HCT116 (cell line): ENCODE measurements around the gene ZGPAT. TPM values are rescaled to one million over a fixed set of nuclear protein-coding genes. Genes with fewer than 3 reads are reported as not detected.

ENCODE experiments used
- ATAC-seq: fragments of 200-7000 bp; cut with Tn5 transposase; 2 replicates; pipeline ENCODE4 v1.9.1; 2020; ENCODE audit warnings: mild to moderate bottlenecking, moderate library complexity
- BruUV-seq: library from RNA; stranded (reverse); fragments of 400-500 nt; replicated peaks from 2 replicates; lab custom pipeline; 2021; lab: Mats Ljungman, UMichigan
- CTCF ChIA-PET: fragments of 300-600 bp; sonication (Branson Sonifier 250); formaldehyde crosslinking; loops from one replicate; lab custom pipeline; 2021; ENCODE audit warnings: antibody characterized with exemption; lab: Charles Lee
- POLR2A ChIA-PET: fragments of 300-600, 350-600 bp; sonication (Branson Sonifier 250); formaldehyde crosslinking; loops from one replicate; lab custom pipeline; 2021; ENCODE audit warnings: antibody characterized with exemption; lab: Charles Lee
- RAD21 ChIA-PET, 2 experiments: fragments of 300-600 bp; sonication (Branson Sonifier 250); formaldehyde crosslinking; loops; one replicate each; lab custom pipeline; 2023; ENCODE audit warnings: low total read pairs in 2 of 2; ENCODE audit not compliant: uncharacterized antibody in 2 of 2, unreplicated experiment in 2 of 2, low non-redundant PET in 1 of 2; lab: Charles Lee
- DNase-seq: peaks from one replicate; pipeline ENCODE4 v3.0.0-alpha.2; 2010; ENCODE audit warnings: low read depth, low spot score
- H2AFZ ChIP-seq: fragments of 200-600 bp; shearing (Covaris generic), sonication (generic); 2 replicates; pipeline ENCODE4 v1.6.1; 2017; ENCODE audit warnings: low read depth, mixed run types, mixed read lengths, antibody characterized with exemption, low read length; ENCODE audit not compliant: poor library complexity, severe bottlenecking
- H3K27ac ChIP-seq: 2 replicates; pipeline ENCODE4 v1.5.1; 2012; ENCODE audit warnings: low read depth, low read length
- H3K27me3 ChIP-seq: fragments of 200-600 bp; sonication (generic); 2 replicates; pipeline ENCODE4 v1.6.1; 2016; ENCODE audit warnings: mixed run types, low read length, mixed read lengths; ENCODE audit not compliant: insufficient read depth
- H3K36me3 ChIP-seq, 2 experiments: fragments of 200-500 bp in 1 of 2; fragments of 200-600 bp in 1 of 2; sonication (Bioruptor generic) in 1 of 2; sonication (generic) in 1 of 2; 2 replicates each; pipeline versions ENCODE4 v1.5.1 to v1.6.1; 2014 to 2016; ENCODE audit warnings: low read length in 2 of 2, inconsistent platforms in 1 of 2, mixed read lengths in 1 of 2, mixed run types in 1 of 2; ENCODE audit not compliant: insufficient read depth in 2 of 2, control insufficient read depth in 1 of 2
- H3K4me1 ChIP-seq, 2 experiments: fragments of 200-600 bp in 1 of 2; sonication (generic) in 1 of 2; 2 replicates each; pipeline versions ENCODE4 v1.5.1 to v1.6.1; 2012 to 2017; ENCODE audit warnings: low read length in 2 of 2, inconsistent platforms in 1 of 2, mild to moderate bottlenecking in 1 of 2, mixed read lengths in 1 of 2, mixed run types in 1 of 2, moderate library complexity in 1 of 2; ENCODE audit not compliant: insufficient read depth in 2 of 2, control insufficient read depth in 1 of 2
- H3K4me2 ChIP-seq: fragments of 200-600 bp; sonication (generic); 2 replicates; pipeline ENCODE4 v1.6.1; 2017; ENCODE audit warnings: mixed run types, low read length, mixed read lengths
- H3K4me3 ChIP-seq, 2 experiments: fragments of 200-600 bp in 1 of 2; sonication (generic) in 1 of 2; replicated peaks in 1 of 2; 2 replicates each; pipeline ENCODE4 v1.5.1; 2011 to 2016; ENCODE audit warnings: low read length in 2 of 2, control low read depth in 1 of 2, low read depth in 1 of 2, mild to moderate bottlenecking in 1 of 2, mixed read lengths in 1 of 2, mixed run types in 1 of 2
- H3K79me2 ChIP-seq: fragments of 200-600 bp; sonication (generic); 2 replicates; pipeline ENCODE4 v1.6.1; 2017; ENCODE audit warnings: mild to moderate bottlenecking, mixed run types, low read length, moderate library complexity, mixed read lengths; ENCODE audit not compliant: insufficient read depth
- H3K9ac ChIP-seq: fragments of 200-600 bp; sonication (generic); 2 replicates; pipeline ENCODE4 v1.6.1; 2016; ENCODE audit warnings: low read length, mixed read lengths
- H3K9me2 ChIP-seq: fragments of 200-600 bp; sonication (generic), shearing (Covaris generic); 2 replicates; pipeline ENCODE4 v1.6.1; 2017; ENCODE audit warnings: mixed run types, mild to moderate bottlenecking, moderate library complexity; ENCODE audit not compliant: insufficient read depth
- H3K9me3 ChIP-seq, 2 experiments: fragments of 200-500 bp in 1 of 2; fragments of 200-600 bp in 1 of 2; sonication (Bioruptor generic) in 1 of 2; sonication (generic) in 1 of 2; 2 replicates each; pipeline ENCODE4 v1.6.1; 2014 to 2017; ENCODE audit warnings: low read length in 2 of 2, mixed read lengths in 2 of 2, inconsistent platforms in 1 of 2, low read depth in 1 of 2, mild to moderate bottlenecking in 1 of 2, mixed run types in 1 of 2, moderate library complexity in 1 of 2; ENCODE audit not compliant: control insufficient read depth in 1 of 2, insufficient read depth in 1 of 2
- H4K20me1 ChIP-seq: fragments of 200-600 bp; sonication (generic), shearing (Covaris generic); 2 replicates; pipeline ENCODE4 v1.6.1; 2017; ENCODE audit warnings: mixed run types, mild to moderate bottlenecking, moderate library complexity; ENCODE audit not compliant: insufficient read depth
- ATF3 ChIP-seq: IDR thresholded peaks from 2 replicates; pipeline ENCODE4 v1.6.1; 2012
- CBX3 ChIP-seq: IDR thresholded peaks from 2 replicates; pipeline ENCODE4 v1.6.1; 2012; ENCODE audit warnings: low read depth
- CEBPB ChIP-seq: IDR thresholded peaks from 2 replicates; pipeline ENCODE4 v1.6.1; 2012; ENCODE audit warnings: low read depth
- CTCF ChIP-seq, 3 experiments: fragments of 200-600 bp in 1 of 3; sonication (generic) in 1 of 3; IDR thresholded peaks in 2 of 3; conservative IDR thresholded peaks in 1 of 3; 2 replicates each; pipeline ENCODE4 v1.5.1; 2012 to 2017; ENCODE audit warnings: low read depth in 2 of 3, low read length in 2 of 3, antibody characterized with exemption in 1 of 3, borderline replicate concordance in 1 of 3, control low read depth in 1 of 3, mild to moderate bottlenecking in 1 of 3, mixed read lengths in 1 of 3, mixed run types in 1 of 3, moderate library complexity in 1 of 3; ENCODE audit not compliant: insufficient read depth in 1 of 3
- ELF1 ChIP-seq: IDR thresholded peaks from 2 replicates; pipeline ENCODE4 v1.6.1; 2012; ENCODE audit warnings: low read depth, borderline replicate concordance
- EZH2 ChIP-seq: fragments of 200-600 bp; sonication (generic); IDR thresholded peaks from 2 replicates; pipeline ENCODE4 v1.6.1; 2017; ENCODE audit warnings: antibody characterized with exemption, mixed run types
- EZH2phosphoT487 ChIP-seq: fragments of 200-600 bp; IDR thresholded peaks from 2 replicates; pipeline ENCODE4 v1.6.1; 2018; ENCODE audit warnings: antibody characterized with exemption, borderline replicate concordance
- FOSL1 ChIP-seq: IDR thresholded peaks from 2 replicates; pipeline ENCODE4 v1.6.1; 2012; ENCODE audit warnings: low read depth
- JUND ChIP-seq: IDR thresholded peaks from 2 replicates; pipeline ENCODE4 v1.6.1; 2012
- MAX ChIP-seq: IDR thresholded peaks from 2 replicates; pipeline ENCODE4 v1.6.1; 2012
- POLR2A ChIP-seq: IDR thresholded peaks from 2 replicates; pipeline ENCODE4 v1.7.0; 2011; ENCODE audit warnings: borderline replicate concordance; ENCODE audit not compliant: insufficient read depth, insufficient read length; ENCODE audit errors: extremely low read depth
- REST ChIP-seq: IDR thresholded peaks from 2 replicates; pipeline ENCODE4 v1.6.1; 2012; ENCODE audit warnings: low read depth
- SIN3A ChIP-seq: IDR thresholded peaks from 2 replicates; pipeline ENCODE4 v1.6.1; 2012; ENCODE audit warnings: low read depth
- SP1 ChIP-seq: IDR thresholded peaks from 2 replicates; pipeline ENCODE4 v1.6.1; 2012; ENCODE audit warnings: low read depth
- TCF7L2 ChIP-seq: IDR thresholded peaks from 2 replicates; pipeline ENCODE4 v1.7.0; 2011; ENCODE audit warnings: borderline replicate concordance, inconsistent platforms; ENCODE audit not compliant: insufficient read depth, insufficient read length; ENCODE audit errors: extremely low read depth
- YY1 ChIP-seq: IDR thresholded peaks from 2 replicates; pipeline ENCODE4 v1.6.1; 2011; ENCODE audit warnings: low read length, low read depth, moderate library complexity, mild to moderate bottlenecking; ENCODE audit not compliant: insufficient replicate concordance; ENCODE audit errors: extremely low read depth
- ZBTB33 ChIP-seq: IDR thresholded peaks from 2 replicates; pipeline ENCODE4 v1.6.1; 2011; ENCODE audit warnings: mild to moderate bottlenecking, low read length, moderate library complexity; ENCODE audit not compliant: insufficient replicate concordance; ENCODE audit errors: extremely low read depth
- ZFX ChIP-seq: fragments of 450-650 bp; IDR thresholded peaks from 2 replicates; pipeline ENCODE4 v1.6.1; 2017
- ZNF274 ChIP-seq: fragments of 200-500 bp; sonication (Bioruptor generic); IDR thresholded peaks from 2 replicates; pipeline ENCODE4 v1.6.1; 2014; ENCODE audit warnings: mild to moderate bottlenecking, low read depth, low read length, inconsistent platforms
- intact Hi-C: fragments of 100-400 bp; cut with micrococcal nuclease; formaldehyde crosslinking; loops from 2 replicates; pipeline ENCODE4 v1.10.0; 2022
- total RNA-seq: library from RNA; stranded (reverse); gene quantifications from one replicate; pipeline ENCODE4 v1.2.1, GENCODE V29; 2021; ENCODE audit not compliant: unreplicated experiment

Gene ZGPAT
- total RNA-seq, 1 experiment from 2014 or later, result 30.6 TPM

GRCh38 chr20:63662813-63663189 lies 45.0 kb upstream of the ZGPAT start:
- Histone ChIP-seq H3K4me2 (no peak overlapping the region), H4K20me1 (no peaks in the 10 kb centered on the region), H2AFZ (no peak overlapping the region)
- ChIA-PET CTCF (no interaction called here), RAD21 (no interaction called here), POLR2A (no interaction called here)
- intact Hi-C loops, result no loop called here
- no peak for DNase-seq
- no TSS peak for BruUV-seq
- ATAC-seq, result no peak
- TF ChIP-seq EZH2phosphoT487 (no peak), FOSL1 (no peak), ZFX (no peak), CBX3 (no peak), ZNF274 (no peak), TCF7L2 (no peak), MAX (no peak), CTCF (IDR thresholded peaks at IDR 0.05 in 2 of 3, conservative IDR thresholded peaks at IDR 0.05 in 1 of 3; ENCODE audit: borderline replicate concordance in 1 of 3, insufficient read depth in 1 of 3, low read depth in 2 of 3, low read length in 2 of 3) (no peak), POLR2A (no peak), ELF1 (no peak), SIN3A (no peak), CEBPB (no peak), REST (no peak), JUND (no peak), ATF3 (no peak), YY1 (no peak), SP1 (no peak), ZBTB33 (no peak), EZH2 (no peak)
- TF ChIP-seq, all 23 proteins: peak for 0
- Histone ChIP-seq H3K9me2 (no peaks in the 10 kb centered on the region), H3K79me2 (peaks cover 60% of the 10 kb centered on the region), H3K9me3 (no peaks in the 10 kb centered on the region), H3K9ac (no peak overlapping the region), H3K27ac (no peak overlapping the region), H3K27me3 (no peaks in the 10 kb centered on the region), H3K4me3 (no peak overlapping the region), H3K36me3 (peaks cover 17 to 34% of the 10 kb centered on the region in 2 experiments), H3K4me1 (peaks cover 7 to 12% of the 10 kb centered on the region in 2 experiments)
